ENCODE measurements around the gene CLASP2. TPM values are rescaled to one million over a fixed set of nuclear protein-coding genes. Genes with fewer than 3 reads are reported as not detected.

Gene CLASP2
- total RNA-seq, 2 donors from 2014 or later = 34.8 to 47.8 TPM

DNA sequence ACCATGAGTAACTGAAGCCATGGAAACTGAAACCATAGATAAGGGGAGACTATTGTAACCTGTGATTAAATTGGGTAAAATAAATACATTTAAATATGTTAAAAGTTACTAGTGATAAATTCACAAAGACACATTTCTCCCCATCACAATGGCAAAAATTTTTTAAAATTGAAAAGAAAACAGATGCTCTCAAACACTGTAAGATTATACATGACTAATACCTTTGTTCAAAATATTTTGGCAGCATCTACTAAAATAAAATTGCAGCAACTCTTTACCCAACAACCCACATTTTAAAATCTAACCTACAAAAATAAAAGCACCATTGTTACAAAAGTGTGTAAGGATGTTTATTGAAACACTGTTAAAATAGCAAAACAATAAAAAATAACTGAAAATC lies 93.3 kb downstream of the CLASP2 start:
- H3K9me3 ChIP-seq = no peaks in the 10 kb centered on the region
- intact Hi-C loops (cut with DNase I) = no loop called here
- no peak overlapping the region for H3K27ac ChIP-seq
- ATAC-seq (no peak), DNase-seq (no peak)
- H3K36me3 ChIP-seq (replicated peaks in 1 of 2; ENCODE audit: insufficient read depth in 1 of 2, low read depth in 2 of 2) = peaks cover 0 to 2% of the 10 kb centered on the region in 2 donors
- H3K4me1 ChIP-seq = no peaks in the 10 kb centered on the region
- H3K4me3 ChIP-seq = no peak overlapping the region
- H3K27me3 ChIP-seq = no peaks in the 10 kb centered on the region
- TF ChIP-seq, protein P1, sequence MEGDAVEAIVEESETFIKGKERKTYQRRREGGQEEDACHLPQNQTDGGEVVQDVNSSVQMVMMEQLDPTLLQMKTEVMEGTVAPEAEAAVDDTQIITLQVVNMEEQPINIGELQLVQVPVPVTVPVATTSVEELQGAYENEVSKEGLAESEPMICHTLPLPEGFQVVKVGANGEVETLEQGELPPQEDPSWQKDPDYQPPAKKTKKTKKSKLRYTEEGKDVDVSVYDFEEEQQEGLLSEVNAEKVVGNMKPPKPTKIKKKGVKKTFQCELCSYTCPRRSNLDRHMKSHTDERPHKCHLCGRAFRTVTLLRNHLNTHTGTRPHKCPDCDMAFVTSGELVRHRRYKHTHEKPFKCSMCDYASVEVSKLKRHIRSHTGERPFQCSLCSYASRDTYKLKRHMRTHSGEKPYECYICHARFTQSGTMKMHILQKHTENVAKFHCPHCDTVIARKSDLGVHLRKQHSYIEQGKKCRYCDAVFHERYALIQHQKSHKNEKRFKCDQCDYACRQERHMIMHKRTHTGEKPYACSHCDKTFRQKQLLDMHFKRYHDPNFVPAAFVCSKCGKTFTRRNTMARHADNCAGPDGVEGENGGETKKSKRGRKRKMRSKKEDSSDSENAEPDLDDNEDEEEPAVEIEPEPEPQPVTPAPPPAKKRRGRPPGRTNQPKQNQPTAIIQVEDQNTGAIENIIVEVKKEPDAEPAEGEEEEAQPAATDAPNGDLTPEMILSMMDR (IDR thresholded peaks at IDR 0.05) = no peak
- no peak for TF ChIP-seq POLR2A (IDR thresholded peaks at IDR 0.05)

DNA sequence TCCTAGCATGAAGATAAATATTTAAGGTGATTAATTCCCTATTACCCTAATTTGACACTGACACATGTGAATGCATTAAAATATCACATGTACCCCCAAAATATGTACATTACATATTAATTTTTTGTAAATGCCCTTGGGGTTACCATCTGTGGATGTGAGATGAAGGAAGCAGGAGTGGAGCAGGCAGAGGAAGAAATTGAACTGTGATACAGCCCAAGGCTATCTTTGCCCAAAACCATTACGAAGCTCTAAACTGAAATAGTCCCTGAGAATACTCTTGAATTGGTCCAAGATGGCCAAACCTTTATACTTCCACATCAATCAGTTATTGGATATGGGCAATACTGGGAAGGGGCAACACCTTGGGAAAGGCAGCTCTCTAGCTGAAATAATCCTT lies 105.0 kb downstream of the CLASP2 start:
- TF ChIP-seq, protein P1 (IDR thresholded peaks at IDR 0.05) = no peak
- TF ChIP-seq POLR2A (IDR thresholded peaks at IDR 0.05) = no peak
- Histone ChIP-seq H3K27ac (no peak overlapping the region), H3K27me3 (no peaks in the 10 kb centered on the region), H3K4me1 (no peaks in the 10 kb centered on the region), H3K9me3 (no peaks in the 10 kb centered on the region), H3K36me3 (replicated peaks in 1 of 2; ENCODE audit: insufficient read depth in 1 of 2, low read depth in 2 of 2) (peaks cover 0 to 2% of the 10 kb centered on the region in 2 donors), H3K4me3 (no peak overlapping the region)
- DNase-seq = no peak
- no peak for ATAC-seq
- 95 to 100% methylated on average over 1 of the region's 1 CpG for WGBS, 2 donors
- intact Hi-C loops (cut with DNase I) = no loop called here

DNA sequence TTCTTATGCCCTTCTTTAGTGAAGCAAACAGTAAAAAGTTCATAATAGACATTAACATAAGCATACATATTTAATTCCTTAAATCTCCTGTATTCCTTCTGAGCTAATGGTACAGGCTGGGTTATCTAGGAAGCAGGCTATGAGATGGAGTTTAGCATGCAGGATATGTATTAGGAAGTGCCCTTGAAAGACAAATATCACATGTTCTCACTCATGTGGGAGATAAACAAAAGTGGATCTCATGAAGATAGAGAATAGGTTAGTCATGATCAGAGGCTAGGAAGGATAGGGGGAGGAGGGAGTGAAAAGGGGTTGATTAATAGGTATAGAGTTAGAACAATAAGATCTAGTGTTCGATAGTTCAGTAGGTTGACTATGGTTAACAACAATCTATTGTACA lies 105.4 kb downstream of the CLASP2 start:
- Histone ChIP-seq H3K9me3 (no peaks in the 10 kb centered on the region), H3K4me3 (no peak overlapping the region), H3K36me3 (replicated peaks in 1 of 2; ENCODE audit: insufficient read depth in 1 of 2, low read depth in 2 of 2) (peaks cover 0 to 2% of the 10 kb centered on the region in 2 donors), H3K27ac (no peak overlapping the region), H3K4me1 (no peaks in the 10 kb centered on the region), H3K27me3 (no peaks in the 10 kb centered on the region)
- ATAC-seq = no peak
- WGBS, 2 donors = 68 to 81% methylated on average over 1 of the region's 1 CpG
- intact Hi-C loops (cut with DNase I) = no loop called here
- TF ChIP-seq, protein P1 (IDR thresholded peaks at IDR 0.05) = no peak
- TF ChIP-seq POLR2A (IDR thresholded peaks at IDR 0.05) = no peak
- DNase-seq = no peak

DNA sequence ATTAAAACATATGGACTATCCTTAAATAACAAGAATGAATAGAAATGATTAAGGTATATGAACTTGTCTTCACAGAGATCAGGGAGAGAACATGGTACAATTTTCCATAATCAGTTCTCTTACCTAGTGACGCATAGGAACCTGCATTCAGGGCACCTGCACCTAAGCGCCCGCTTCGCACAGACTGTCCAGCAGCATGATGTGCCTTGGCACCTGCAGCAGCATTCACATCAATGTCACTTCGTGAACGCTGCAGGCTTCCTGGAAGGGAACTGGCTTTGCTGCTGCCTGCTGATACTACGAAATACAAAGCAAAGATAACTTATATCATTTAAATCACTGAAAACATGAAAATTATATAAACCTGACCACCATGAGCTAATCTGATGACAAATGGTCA lies 115.2 kb downstream of the CLASP2 start:
- peaks cover 0 to 19% of the 10 kb centered on the region in 2 donors for H3K36me3 ChIP-seq (replicated peaks in 1 of 2; ENCODE audit: insufficient read depth in 1 of 2, low read depth in 2 of 2)
- H3K27me3 ChIP-seq = no peaks in the 10 kb centered on the region
- peak in 2 of 4 donors; percentile 8 to 23 for DNase-seq
- no peaks in the 10 kb centered on the region for H3K9me3 ChIP-seq
- WGBS, 2 donors = 88 to 93% methylated on average over 7 of the region's 7 CpGs
- H3K27ac ChIP-seq = no peak overlapping the region
- H3K4me1 ChIP-seq = no peaks in the 10 kb centered on the region
- TF ChIP-seq, protein P1 (IDR thresholded peaks at IDR 0.05) = no peak
- TF ChIP-seq POLR2A (IDR thresholded peaks at IDR 0.05) = no peak
- intact Hi-C loops (cut with DNase I) = no loop called here
- ATAC-seq = no peak
- no peak overlapping the region for H3K4me3 ChIP-seq

DNA sequence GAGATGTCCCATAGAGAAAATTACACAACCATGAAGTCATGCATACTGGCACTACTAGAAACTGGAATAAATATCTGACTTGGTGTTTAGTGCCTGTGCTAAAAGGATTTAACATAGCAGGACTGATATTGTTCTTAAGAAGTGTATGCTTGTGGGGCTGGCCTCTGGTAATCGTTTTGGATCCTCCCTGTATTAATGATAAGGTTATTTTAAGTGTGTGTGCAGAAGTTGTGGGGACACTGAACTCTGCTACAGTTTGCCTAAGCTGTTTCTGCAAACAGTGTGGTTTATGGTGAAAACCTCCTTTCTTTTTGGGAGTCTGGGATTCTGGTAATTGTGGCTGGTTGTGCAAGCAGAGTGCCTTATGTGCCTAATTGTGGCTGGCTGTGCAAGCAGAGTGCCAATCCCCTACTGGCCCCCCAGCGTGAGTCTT lies 120.8 kb downstream of the CLASP2 start:
- ATAC-seq = no peak
- no peak for DNase-seq
- 53 to 60% methylated on average over 2 of the region's 2 CpGs for WGBS, 2 donors

More for the DNA sequence above, 120.8 kb downstream of the CLASP2 start:
- Histone ChIP-seq H3K4me3 (no peak overlapping the region), H3K36me3 (replicated peaks in 1 of 2; ENCODE audit: insufficient read depth in 1 of 2, low read depth in 2 of 2) (no peaks in the 10 kb centered on the region), H3K27me3 (no peaks in the 10 kb centered on the region), H3K9me3 (no peaks in the 10 kb centered on the region), H3K4me1 (no peaks in the 10 kb centered on the region), H3K27ac (no peak overlapping the region)
- intact Hi-C loops (cut with DNase I) = no loop called here
- TF ChIP-seq, protein P1 (IDR thresholded peaks at IDR 0.05) = no peak
- TF ChIP-seq POLR2A (IDR thresholded peaks at IDR 0.05) = no peak

Data from body of pancreas (tissue), 4 donors.